Left renal cortex interstitium (tissue), 4 donors: ENCODE measurements around the gene PLSCR2. TPM values are rescaled to one million over a fixed set of nuclear protein-coding genes. Genes with fewer than 3 reads are reported as not detected.
"Not testable (repeated sequence)": the region's sequence is repeated elsewhere in the genome, so short reads cannot be mapped to it uniquely, and the experiment has no call there.

Experiments used
- DNase-seq, 4 donors: peaks; one replicate each; pipeline ENCODE4 v3.0.0-alpha.2; 2013; ENCODE audit warnings: low read depth in 4 of 4, low spot score in 2 of 4, missing footprints in 1 of 4
- polyA plus RNA-seq, 4 donors: library from polyadenylated mRNA; unstranded; fragments of 120-200 nt; gene quantifications; one replicate each; pipeline ENCODE4 v1.2.1, GENCODE V29; 2013; ENCODE audit not compliant: insufficient read length in 4 of 4

Gene PLSCR2
- polyA plus RNA-seq, 4 donors, result 0.57 to 1.4 (median 1.2) TPM

DNA sequence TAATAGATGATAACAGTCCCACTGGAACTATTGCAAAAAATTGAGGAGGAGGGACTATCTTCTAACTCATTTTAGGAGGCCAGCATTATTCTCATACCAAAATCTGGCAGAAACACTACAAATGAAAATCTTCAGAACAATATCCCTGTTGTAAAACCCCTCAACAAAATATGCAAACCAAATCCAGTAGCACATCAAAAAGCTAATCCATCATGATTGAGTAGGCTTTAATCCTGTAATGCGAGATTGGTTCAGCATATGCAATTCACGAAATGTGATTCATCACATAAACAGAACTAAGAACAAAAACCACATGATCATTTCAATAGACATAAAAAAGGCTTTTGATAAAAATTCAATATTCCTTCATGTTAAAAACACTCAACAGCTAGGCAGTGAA is 23.9 kb upstream of the PLSCR2 start:
- no peak for DNase-seq

- no peak for DNase-seq
Observed at GRCh38 chr3:146491303-146491702, 21.9 kb upstream of the PLSCR2 start.

GRCh38 chr3:146485297-146485696 is 15.9 kb upstream of the PLSCR2 start:
- no peak for DNase-seq

DNA sequence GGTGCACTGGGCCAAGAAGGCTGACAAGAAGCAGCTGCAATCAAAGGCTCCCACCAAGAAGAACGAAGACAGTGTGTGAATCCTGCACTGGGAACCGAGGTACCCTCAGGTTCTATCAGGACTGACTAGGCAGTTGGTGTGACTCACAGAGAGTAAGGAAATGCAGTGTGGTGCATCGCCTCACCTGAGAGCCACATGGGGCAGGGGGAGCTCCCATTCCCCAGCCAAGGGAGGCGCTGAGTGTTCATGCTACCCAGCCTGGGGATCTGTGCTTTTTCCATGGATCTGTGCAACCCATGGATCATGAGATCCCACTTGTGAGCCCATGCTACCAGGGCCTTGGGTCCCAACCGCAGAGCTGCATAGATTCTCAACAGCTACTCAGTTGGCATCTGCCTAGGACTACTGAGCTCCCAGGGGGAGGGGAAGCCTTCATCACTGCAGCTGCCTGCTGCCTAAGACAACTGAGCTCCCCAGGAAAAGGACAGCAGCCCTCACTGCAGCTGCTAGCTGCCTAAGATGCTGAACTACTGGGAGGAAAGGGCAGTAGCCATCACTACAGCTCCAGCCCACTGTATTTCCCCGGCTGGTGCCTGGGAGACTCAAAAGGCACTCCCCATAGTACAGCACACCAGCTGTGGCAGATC is 6.9 kb upstream of the PLSCR2 start:
- DNase-seq, result no peak

- DNase-seq, result not testable (repeated sequence)
Observed at GRCh38 chr3:146474976-146475375, 5.6 kb upstream of the PLSCR2 start.

- no peak for DNase-seq
Observed at GRCh38 chr3:146473726-146474125, 4.4 kb upstream of the PLSCR2 start.

GRCh38 chr3:146472611-146473010 is 3.2 kb upstream of the PLSCR2 start:
- no peak for DNase-seq

DNA sequence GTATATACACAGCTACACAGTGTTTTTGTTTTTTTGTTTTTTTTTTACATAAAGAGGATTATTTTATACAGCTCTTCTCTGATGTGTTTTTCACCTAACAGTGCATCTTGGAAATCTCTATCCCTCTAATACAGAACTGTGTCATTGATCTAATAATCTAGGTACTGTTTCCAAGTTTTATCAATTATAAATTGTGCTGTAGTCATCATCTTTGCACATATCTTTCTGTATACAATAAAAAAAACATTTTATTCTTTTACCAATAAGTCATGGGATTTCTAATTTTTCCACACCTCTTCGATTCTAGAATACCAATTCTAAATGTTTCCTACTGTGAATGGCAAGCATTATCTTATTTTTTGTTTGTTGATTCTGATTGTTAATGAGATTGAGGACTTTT is 1.7 kb upstream of the PLSCR2 start:
- DNase-seq, result no peak

GRCh38 chr3:146470425-146470990 is 1.1 kb upstream of the PLSCR2 start:
- DNase-seq, result no peak

DNA sequence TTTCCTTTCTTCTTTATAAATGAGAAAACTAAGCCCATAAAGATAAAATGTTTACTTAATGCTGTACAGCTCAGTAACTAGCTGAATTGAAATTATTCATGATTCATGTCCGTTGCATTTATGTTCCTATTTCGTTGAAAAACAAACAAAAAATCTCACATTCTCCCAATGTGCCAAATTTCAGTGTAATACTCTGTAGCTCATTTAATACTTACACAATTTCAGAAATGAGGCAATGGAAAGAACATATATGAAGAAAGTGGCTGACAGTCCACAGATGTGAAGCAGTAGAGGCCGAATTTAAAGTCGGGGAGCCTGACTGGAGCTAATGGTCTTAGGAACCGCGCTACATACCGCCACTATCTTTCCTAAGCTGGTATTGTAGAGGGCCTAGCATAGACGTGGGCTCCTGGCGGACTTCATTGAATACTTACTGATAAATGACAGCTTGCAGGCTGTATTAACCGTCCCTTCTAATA is 651 bp downstream of the PLSCR2 start:
- peak in 1 of 4 donors; percentile 21 for DNase-seq

DNA sequence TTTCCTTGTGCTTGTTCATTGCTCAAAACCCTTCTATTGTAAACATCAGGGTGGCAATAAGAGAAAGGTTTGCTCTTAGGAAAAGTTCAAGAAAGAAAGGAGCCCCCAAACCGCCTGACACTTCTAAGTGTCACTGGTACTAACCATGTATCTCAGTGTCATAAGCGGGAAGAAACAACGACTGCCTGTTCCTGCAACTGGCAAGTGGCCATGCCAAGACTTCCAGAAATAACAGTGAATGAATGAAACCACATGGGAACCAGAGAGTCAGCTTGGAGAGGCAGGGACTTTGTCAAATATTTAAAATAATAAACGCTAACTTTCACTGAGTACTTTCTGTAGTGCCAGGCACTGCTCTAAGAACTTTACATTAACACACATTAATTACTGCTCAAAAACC is 1.1 kb downstream of the PLSCR2 start:
- DNase-seq, result no peak

DNA sequence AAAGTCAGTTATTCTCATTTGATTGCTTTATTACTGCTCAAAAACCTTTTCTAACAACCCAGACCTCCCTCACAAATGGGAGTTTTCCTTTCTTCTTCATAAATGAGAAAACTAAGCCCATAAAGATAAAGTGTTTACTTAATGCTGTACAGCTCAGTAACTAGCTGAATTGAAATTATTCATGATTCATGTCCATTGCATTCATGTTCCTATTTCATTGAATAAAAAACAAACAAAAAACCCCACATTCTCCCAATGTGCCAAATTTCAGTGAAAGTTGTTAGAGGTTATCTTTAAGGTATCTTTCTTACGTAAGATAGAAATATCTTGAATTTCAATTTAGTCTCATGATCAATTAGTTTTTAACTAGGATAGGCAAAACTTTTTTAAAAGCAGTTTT is 2.8 kb downstream of the PLSCR2 start:
- DNase-seq, result no peak

- DNase-seq, result no peak
Observed at GRCh38 chr3:146465693-146466465, 3.5 kb downstream of the PLSCR2 start.

GRCh38 chr3:146464783-146465182 is 4.6 kb downstream of the PLSCR2 start:
- no peak for DNase-seq

DNA sequence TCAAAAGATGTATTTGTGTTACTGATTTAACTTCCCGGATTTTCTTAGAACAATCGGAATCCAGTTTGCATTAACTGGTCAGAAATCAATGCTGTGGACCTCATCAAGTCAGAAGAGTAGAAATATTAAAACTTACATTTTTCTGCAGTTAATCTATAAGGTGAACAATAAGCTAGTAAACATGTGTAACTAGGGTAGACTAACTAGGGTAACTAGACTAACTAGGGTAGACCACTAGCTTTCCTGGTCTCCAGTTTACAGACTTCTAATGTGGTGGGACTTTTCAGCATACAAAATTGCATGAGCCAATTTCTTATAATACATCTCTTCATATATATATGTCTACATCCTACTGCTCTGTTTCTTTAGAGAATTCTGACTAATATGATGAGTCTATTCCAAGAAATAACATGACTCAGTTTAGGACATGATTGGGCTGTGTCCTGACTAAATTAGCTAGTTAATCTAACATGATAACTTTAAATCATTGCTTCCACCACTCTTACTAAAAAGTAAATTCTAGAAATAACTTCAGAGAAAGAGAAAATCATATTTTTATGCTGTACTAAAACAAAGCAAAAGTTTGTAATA is 5.3 kb downstream of the PLSCR2 start:
- no peak for DNase-seq

- no peak for DNase-seq
Observed at GRCh38 chr3:146454796-146455195, 14.6 kb downstream of the PLSCR2 start.

- DNase-seq, result no peak
Observed at GRCh38 chr3:146449613-146450012, 19.7 kb downstream of the PLSCR2 start.

- DNase-seq, result no peak
Observed at GRCh38 chr3:146449076-146449475, 20.3 kb downstream of the PLSCR2 start.

- DNase-seq, result no peak
Observed at GRCh38 chr3:146446026-146446425, 23.3 kb downstream of the PLSCR2 start.

DNA sequence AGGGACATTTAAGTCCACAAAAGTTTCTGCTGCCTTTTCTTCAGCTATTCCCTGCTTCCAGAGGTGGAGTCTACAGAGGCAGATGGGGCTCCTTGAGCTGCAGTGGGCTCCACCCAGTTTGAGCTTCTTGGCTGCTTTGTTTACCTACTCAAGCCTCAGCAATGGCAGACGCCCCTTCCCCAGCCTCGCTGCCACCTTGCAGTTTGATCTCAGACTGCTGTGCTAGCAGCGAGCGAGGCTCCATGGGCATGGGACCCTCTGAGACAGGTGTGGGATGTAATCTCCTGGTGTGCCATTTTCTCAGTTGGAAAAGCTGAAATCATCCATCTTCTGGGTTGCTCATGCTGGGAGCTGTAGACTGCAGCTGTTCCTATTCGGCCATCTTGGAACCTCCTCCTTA is 29.1 kb downstream of the PLSCR2 start:
- DNase-seq, result not testable (repeated sequence)

- DNase-seq, result no peak
Observed at GRCh38 chr3:146432066-146432465, 37.3 kb downstream of the PLSCR2 start.
